Measurements from ENCODE around the gene IFI30. TPM values are rescaled to one million over a fixed set of nuclear protein-coding genes. Genes with fewer than 3 reads are reported as not detected.

Gene IFI30
- total RNA-seq, 4 donors from 2014 or later = 74.8 to 466 (median 148) TPM

DNA sequence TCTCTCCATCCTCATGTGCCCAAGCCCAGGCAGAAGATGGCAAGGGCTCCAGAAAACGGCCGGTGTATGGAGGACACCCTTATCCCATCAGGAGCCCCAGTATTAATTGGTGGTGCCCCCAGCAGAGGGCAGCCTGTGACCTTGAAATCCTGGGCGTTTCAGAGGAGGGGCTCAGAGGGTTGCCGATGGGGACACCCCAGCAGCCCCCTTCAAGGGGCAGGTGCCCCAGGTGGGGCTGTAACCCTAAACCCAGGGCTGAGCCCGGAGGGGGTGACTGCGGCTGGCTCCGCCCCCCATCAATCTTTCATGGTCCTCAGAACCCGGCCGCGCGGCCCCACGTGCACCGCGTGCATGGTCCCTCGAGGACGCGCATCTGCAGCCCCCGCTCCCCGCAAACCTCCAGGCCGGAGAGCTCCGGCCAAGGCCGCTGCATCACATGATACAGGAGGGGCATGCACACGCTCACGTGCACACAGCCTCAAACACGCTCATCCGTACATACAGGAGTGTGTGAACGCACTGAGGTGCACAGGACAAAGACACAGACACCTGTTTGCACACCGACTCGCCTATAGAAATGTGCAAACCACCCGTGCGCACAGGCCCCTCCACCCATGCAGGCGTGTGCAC is 29.3 kb downstream of the IFI30 start:
- DNase-seq (ENCODE audit: low spot score) = no peak
- ATAC-seq (ENCODE audit: low FRiP score) = no peak
- no peak for TF ChIP-seq CTCF (IDR thresholded peaks at IDR 0.05)

GRCh38 chr19:18203408-18203862 is 29.8 kb downstream of the IFI30 start:
- DNase-seq (ENCODE audit: low spot score) = no peak
- TF ChIP-seq CTCF (IDR thresholded peaks at IDR 0.05) = no peak
- ATAC-seq (ENCODE audit: low FRiP score) = peak; percentile 0

DNA sequence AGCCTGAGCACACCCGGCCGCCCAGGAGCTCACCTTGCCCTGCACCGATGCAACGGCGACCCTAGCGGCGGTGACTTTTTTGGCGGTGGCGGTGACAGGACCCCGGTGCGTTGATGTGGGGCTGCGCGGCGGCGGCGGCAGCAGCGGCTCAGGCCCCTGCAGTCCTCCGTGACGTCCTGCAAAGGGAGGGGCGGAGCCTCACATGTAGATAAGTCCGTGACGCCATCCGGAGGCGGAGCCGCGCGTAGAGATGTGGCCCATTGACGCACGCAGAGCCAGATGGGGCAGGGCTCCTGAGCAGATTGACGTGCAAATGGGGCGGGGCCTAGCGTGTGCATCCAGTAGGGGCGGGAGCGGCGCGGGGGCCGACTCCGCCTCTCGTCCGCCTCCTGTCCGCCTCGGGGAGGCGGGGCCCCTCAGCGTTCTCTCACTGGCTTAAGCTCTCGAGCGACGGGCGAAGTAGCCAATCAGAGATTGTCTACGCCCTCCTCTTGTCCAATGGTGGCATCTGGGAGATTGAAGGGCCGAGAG is 30.3 kb downstream of the IFI30 start, which contains the start of gene RAB3A:
RAB3A (minus strand) TSS at position 180 of the 531 bp plus-strand sequence. CDS start 1,302 bp downstream, outside the sequence.
- DNase-seq (ENCODE audit: low spot score) (peak; percentile 100), ATAC-seq (ENCODE audit: low FRiP score) (peak; percentile 98)
- TF ChIP-seq CTCF (IDR thresholded peaks at IDR 0.05) = no peak

- peak; percentile 51 for ATAC-seq (ENCODE audit: low FRiP score)
- no peak for TF ChIP-seq CTCF (IDR thresholded peaks at IDR 0.05)
- peak; percentile 59 for DNase-seq (ENCODE audit: low spot score)
Measured at GRCh38 chr19:18204394-18205199, 31.0 kb downstream of the IFI30 start.

GRCh38 chr19:18205200-18205892 is 31.7 kb downstream of the IFI30 start:
- peak; percentile 55 for DNase-seq (ENCODE audit: low spot score)
- no peak for ATAC-seq (ENCODE audit: low FRiP score)
- no peak for TF ChIP-seq CTCF (IDR thresholded peaks at IDR 0.05)

GRCh38 chr19:18206018-18206417 is 32.4 kb downstream of the IFI30 start:
- TF ChIP-seq CTCF (IDR thresholded peaks at IDR 0.05) = no peak
- DNase-seq (ENCODE audit: low spot score) (no peak), ATAC-seq (ENCODE audit: low FRiP score) (no peak)

All from omental fat pad (tissue), 4 donors.